SW480 (cell line): ENCODE results near the gene RNF166.

ENCODE experiments used
- DNase-seq: peaks from one replicate; pipeline ENCODE4 v3.0.0-alpha.2; 2016; ENCODE audit warnings: low spot score

Gene RNF166

GRCh38 chr16:88723911-88724310, 17.7 kb upstream of the RNF166 start:
- no peak for DNase-seq

GRCh38 chr16:88723507-88723887, 17.3 kb upstream of the RNF166 start:
- DNase-seq: no peak

GRCh38 chr16:88722784-88723506, 16.7 kb upstream of the RNF166 start:
- DNase-seq: no peak

GRCh38 chr16:88721815-88722755, 15.9 kb upstream of the RNF166 start:
- DNase-seq: no peak

- no peak for DNase-seq
Measured at GRCh38 chr16:88721236-88721635, 15.0 kb upstream of the RNF166 start.

- DNase-seq: no peak
Measured at GRCh38 chr16:88720396-88720970, 14.3 kb upstream of the RNF166 start.

- no peak for DNase-seq
Measured at GRCh38 chr16:88719933-88720296, 13.7 kb upstream of the RNF166 start.

GRCh38 chr16:88719267-88719932, 13.2 kb upstream of the RNF166 start:
- DNase-seq: no peak

GRCh38 chr16:88718178-88718577, 12.0 kb upstream of the RNF166 start:
- no peak for DNase-seq

GRCh38 chr16:88716601-88717001, 10.4 kb upstream of the RNF166 start:
- no peak for DNase-seq

GRCh38 chr16:88716201-88716600, 10.0 kb upstream of the RNF166 start:
- no peak for DNase-seq

- DNase-seq: no peak
Measured at GRCh38 chr16:88715312-88716190, 9.3 kb upstream of the RNF166 start.

- no peak for DNase-seq
Measured at GRCh38 chr16:88714420-88715302, 8.5 kb upstream of the RNF166 start.

GRCh38 chr16:88713568-88714419, 7.6 kb upstream of the RNF166 start:
- DNase-seq: no peak

- no peak for DNase-seq
Measured at GRCh38 chr16:88713054-88713453, 6.8 kb upstream of the RNF166 start.

GRCh38 chr16:88712362-88712979, 6.3 kb upstream of the RNF166 start:
- DNase-seq: no peak

GRCh38 chr16:88711750-88712340, 5.6 kb upstream of the RNF166 start:
- DNase-seq: no peak

- DNase-seq: no peak
Measured at GRCh38 chr16:88710556-88710955, 4.3 kb upstream of the RNF166 start.
